Gastroesophageal sphincter (tissue), 3 donors: ENCODE measurements around the gene HIRA.

Experiments
- CTCF ChIP-seq, 4 experiments: fragments of 200-600 bp in 2 of 4; fragments of 450-650 bp in 2 of 4; sonication (generic) in 1 of 4; IDR thresholded peaks; one replicate each; pipeline ENCODE4 v1.5.1; 2017 to 2019; ENCODE audit warnings: antibody characterized with exemption in 4 of 4, mild to moderate bottlenecking in 2 of 4, moderate library complexity in 2 of 4
- POLR2AphosphoS5 ChIP-seq: sonication (generic); formaldehyde crosslinking; IDR thresholded peaks from one replicate; pipeline ENCODE4 v1.6.1; 2017; ENCODE audit warnings: antibody characterized with exemption

GRCh38 chr22:19358703-19359553 lies 72.6 kb downstream of the HIRA start:
- TF ChIP-seq CTCF (IDR thresholded peaks at IDR 0.05) (no peak), POLR2AphosphoS5 (no peak)
